SK-N-SH (cell line): Measurements from ENCODE around the gene GALNT17. TPM values are rescaled to one million over a fixed set of nuclear protein-coding genes. Genes with fewer than 3 reads are reported as not detected.

Experiments used
- CTCF ChIA-PET: fragments of 300-600, 350-600 bp; formaldehyde crosslinking; extraction: SDS; loops from one replicate; lab custom pipeline; 2021; lab: Yijun Ruan, JAX
- POLR2A ChIA-PET: fragments of 350-600 bp; sonication (Branson Sonifier 250); formaldehyde crosslinking; extraction: SDS; loops from one replicate; lab custom pipeline; 2020; ENCODE audit warnings: antibody characterized with exemption, inconsistent platforms; lab: Yijun Ruan, JAX
- DNase-seq: peaks from one replicate; pipeline ENCODE4 v3.0.0; 2012
- H2AFZ ChIP-seq: fragments of 200-600 bp; sonication (generic); 2 replicates; pipeline ENCODE4 v1.8.1; 2016; ENCODE audit warnings: antibody characterized with exemption, mild to moderate bottlenecking, low read depth
- H3F3A ChIP-seq: fragments of 200-600 bp; sonication (generic); replicated peaks from 2 replicates; pipeline ENCODE3; 2016; ENCODE audit warnings: antibody characterized with exemption, mild to moderate bottlenecking; ENCODE audit not compliant: insufficient read depth
- H3K27ac ChIP-seq, 2 experiments: fragments of 200-500 bp in 1 of 2; fragments of 200-600 bp in 1 of 2; sonication (Bioruptor generic) in 1 of 2; sonication (generic), shearing (Covaris generic) in 1 of 2; 2 replicates each; pipeline versions ENCODE4 v1.5.1 to v1.6.1; 2014 to 2016; ENCODE audit warnings: low read depth in 2 of 2, inconsistent platforms in 1 of 2, low read length in 1 of 2, mild to moderate bottlenecking in 1 of 2, mixed read lengths in 1 of 2
- H3K27me3 ChIP-seq: fragments of 200-600 bp; sonication (generic), shearing (Covaris generic); 2 replicates; pipeline ENCODE4 v1.6.1; 2016; ENCODE audit warnings: mixed run types; ENCODE audit not compliant: insufficient read depth
- H3K36me3 ChIP-seq, 2 experiments: fragments of 200-500 bp in 1 of 2; fragments of 200-600 bp in 1 of 2; sonication (Bioruptor generic) in 1 of 2; sonication (generic) in 1 of 2; replicated peaks in 1 of 2; 2 replicates each; pipeline versions ENCODE3 to v1.5.1; 2014 to 2016; ENCODE audit warnings: low read length in 1 of 2, mild to moderate bottlenecking in 1 of 2; ENCODE audit not compliant: insufficient read depth in 2 of 2, control insufficient read depth in 1 of 2
- H3K4me1 ChIP-seq, 2 experiments: fragments of 200-500 bp in 1 of 2; fragments of 200-600 bp in 1 of 2; sonication (Bioruptor generic) in 1 of 2; sonication (generic), shearing (Covaris generic) in 1 of 2; 2 replicates each; pipeline versions ENCODE4 v1.5.1 to v1.6.1; 2014 to 2016; ENCODE audit warnings: low read depth in 1 of 2, low read length in 1 of 2, mixed run types in 1 of 2; ENCODE audit not compliant: insufficient read depth in 2 of 2, control insufficient read depth in 1 of 2
- H3K4me2 ChIP-seq: fragments of 200-600 bp; sonication (generic), shearing (Covaris generic); 2 replicates; pipeline ENCODE4 v1.6.1; 2017; ENCODE audit warnings: mixed run types
- H3K4me3 ChIP-seq, 2 experiments: fragments of 200-500 bp in 1 of 2; fragments of 200-600 bp in 1 of 2; sonication (Bioruptor generic) in 1 of 2; sonication (generic), shearing (Covaris generic) in 1 of 2; 2 replicates each; pipeline versions ENCODE4 v1.5.1 to v1.8.1; 2014 to 2016; ENCODE audit warnings: low read depth in 2 of 2, inconsistent platforms in 1 of 2, low read length in 1 of 2, mild to moderate bottlenecking in 1 of 2, mixed read lengths in 1 of 2, moderate library complexity in 1 of 2
- H3K79me2 ChIP-seq: fragments of 200-600 bp; sonication (generic); 2 replicates; pipeline ENCODE4 v1.8.1; 2017; ENCODE audit warnings: mild to moderate bottlenecking; ENCODE audit not compliant: insufficient read depth
- H3K9ac ChIP-seq: fragments of 200-600 bp; sonication (generic); 2 replicates; pipeline ENCODE4 v1.6.1; 2017; ENCODE audit warnings: mixed run types
- H3K9me2 ChIP-seq: fragments of 200-600 bp; sonication (generic); 2 replicates; pipeline ENCODE4 v1.6.1; 2017; ENCODE audit warnings: mixed run types
- H3K9me3 ChIP-seq: fragments of 200-600 bp; sonication (generic); 2 replicates; pipeline ENCODE4 v1.6.1; 2017; ENCODE audit warnings: mixed run types, mild to moderate bottlenecking, moderate library complexity
- H4K20me1 ChIP-seq: fragments of 200-600 bp; sonication (generic); 2 replicates; pipeline ENCODE4 v1.6.1; 2017; ENCODE audit warnings: mild to moderate bottlenecking, mixed run types; ENCODE audit not compliant: insufficient read depth
- ELF1 ChIP-seq: IDR thresholded peaks from 2 replicates; pipeline ENCODE4 v1.4.0; 2012
- FOSL2 ChIP-seq: IDR thresholded peaks from 2 replicates; pipeline ENCODE4 v1.4.0; 2012; ENCODE audit warnings: low read depth, mild to moderate bottlenecking, moderate library complexity, borderline replicate concordance
- GATA2 ChIP-seq: sonication (generic); formaldehyde crosslinking; IDR thresholded peaks from 2 replicates; pipeline ENCODE4 v1.5.0; 2020; ENCODE audit warnings: mild to moderate bottlenecking, missing genetic modification reagents
- MAX ChIP-seq: IDR thresholded peaks from 2 replicates; pipeline ENCODE4 v1.4.0; 2012; ENCODE audit warnings: low read depth
- MXI1 ChIP-seq: IDR thresholded peaks from 2 replicates; pipeline ENCODE4 v1.6.1; 2012; ENCODE audit warnings: mild to moderate bottlenecking, low read depth, low read length, improper control_type of control experiment
- NFIC ChIP-seq: IDR thresholded peaks from 2 replicates; pipeline ENCODE4 v1.4.0; 2012; ENCODE audit warnings: borderline replicate concordance
- RAD21 ChIP-seq: IDR thresholded peaks from 2 replicates; pipeline ENCODE4 v1.6.1; 2012; ENCODE audit warnings: mild to moderate bottlenecking, low read length
- SIN3A ChIP-seq: IDR thresholded peaks from 2 replicates; pipeline ENCODE4 v1.6.1; 2012; ENCODE audit warnings: low read depth, mild to moderate bottlenecking, low read length, moderate library complexity, borderline replicate concordance
- TEAD4 ChIP-seq: IDR thresholded peaks from 2 replicates; pipeline ENCODE4 v1.4.0; 2012; ENCODE audit warnings: mild to moderate bottlenecking, borderline replicate concordance; ENCODE audit not compliant: insufficient read depth
- YY1 ChIP-seq: IDR thresholded peaks from 2 replicates; pipeline ENCODE4 v1.4.0; 2012; ENCODE audit warnings: low read depth, mild to moderate bottlenecking
- ZBTB33 ChIP-seq: IDR thresholded peaks from 2 replicates; pipeline ENCODE4 v1.4.0; 2012; ENCODE audit warnings: low read depth, borderline replicate concordance
- WGBS: methylation state at CpG from one replicate; pipeline ENCODE4 v1.1.6; 2017; ENCODE audit warnings: low lambda C conversion rate; 5-methylcytosine and 5-hydroxymethylcytosine counted together
- polyA plus RNA-seq, 3 experiments: library from polyadenylated mRNA; depleted of rRNA; stranded (reverse); fragments of >200 nt; gene quantifications; 2 replicates each; pipeline ENCODE4 v1.2.3, GENCODE V29; 2012

GALNT17 gene
- polyA plus RNA-seq, 1 of the 3 experiments (the other 2 are of a cell fraction), result not detected

GRCh38 chr7:71112436-71112835 lies 19.5 kb upstream of the GALNT17 start:
- no peak overlapping the region for H3K27ac ChIP-seq
- H3K4me1 ChIP-seq, result no peaks in the 10 kb centered on the region
- H3K36me3 ChIP-seq, result no peaks in the 10 kb centered on the region
- DNase-seq, result no peak
- no peak overlapping the region for H3K9ac ChIP-seq
- H4K20me1 ChIP-seq, result no peaks in the 10 kb centered on the region
- WGBS, result 1% methylated on average over 4 of the region's 4 CpGs
- H3K9me2 ChIP-seq, result no peaks in the 10 kb centered on the region
- H3K27me3 ChIP-seq, result no peaks in the 10 kb centered on the region; the same call in 1 of the 2 replicates
- CTCF ChIA-PET, result no interaction called here
- H3K9me3 ChIP-seq, result 0 out of 2 replicates have a peak, but pooled peaks cover 9% of the 10 kb centered on the region
- H3F3A ChIP-seq, result no peaks in the 10 kb centered on the region
- no peak overlapping the region for H3K4me2 ChIP-seq
- POLR2A ChIA-PET, result no interaction called here
- H3K4me3 ChIP-seq, result no peak overlapping the region
- H3K79me2 ChIP-seq, result no peaks in the 10 kb centered on the region
- H2AFZ ChIP-seq, result no peak overlapping the region
- no peak for TF ChIP-seq NFIC
- TF ChIP-seq YY1, result no peak
- TF ChIP-seq MXI1, result no peak

- Histone ChIP-seq H2AFZ (no peak overlapping the region), H3K9me3 (no peaks in the 10 kb centered on the region), H3K9ac (no peak overlapping the region), H3K27me3 (no peaks in the 10 kb centered on the region), H3K36me3 (no peaks in the 10 kb centered on the region), H3K27ac (no peak overlapping the region), H4K20me1 (no peaks in the 10 kb centered on the region), H3K79me2 (no peaks in the 10 kb centered on the region), H3K9me2 (no peaks in the 10 kb centered on the region), H3K4me1 (no peaks in the 10 kb centered on the region), H3F3A (no peaks in the 10 kb centered on the region), H3K4me3 (no peak overlapping the region), H3K4me2 (no peak overlapping the region)
- 22% methylated on average over 3 of the region's 3 CpGs for WGBS
- TF ChIP-seq GATA2 (CRISPR knock-in tag) (no peak), RAD21 (no peak), MXI1 (no peak), ZBTB33 (no peak), ELF1 (no peak), SIN3A (no peak), MAX (no peak), TEAD4 (no peak)
- CTCF ChIA-PET, result no interaction called here
- no peak for DNase-seq
- POLR2A ChIA-PET, result no interaction called here
These were observed 11.8 kb upstream of the GALNT17 start for GRCh38 chr7:71120096-71120495.

- POLR2A ChIA-PET, result no interaction called here
- H3K9me2 ChIP-seq, result no peaks in the 10 kb centered on the region
These were observed 2.8 kb upstream of the GALNT17 start for GRCh38 chr7:71129126-71129525.

More at GRCh38 chr7:71129126-71129525, 2.8 kb upstream of the GALNT17 start:
- DNase-seq, result no peak
- no peak for TF ChIP-seq FOSL2
- TF ChIP-seq MXI1, result no peak
- TF ChIP-seq, all 33 proteins: peak for 0
- H3K27ac ChIP-seq, result no peak overlapping the region
- no peak overlapping the region for H2AFZ ChIP-seq
- CTCF ChIA-PET, result interaction anchor here (0.7 kb wide), 1 partner anchor 31 kb away, joined by 3 read pairs; no protein-coding TSS in a partner anchor
- H3K4me1 ChIP-seq, result no peaks in the 10 kb centered on the region
- H4K20me1 ChIP-seq, result no peaks in the 10 kb centered on the region
- no peaks in the 10 kb centered on the region for H3K36me3 ChIP-seq
- H3K79me2 ChIP-seq, result no peaks in the 10 kb centered on the region
- H3K9ac ChIP-seq, result no peak overlapping the region
- no peaks in the 10 kb centered on the region; the same call in 1 of the 2 replicates for H3K9me3 ChIP-seq
- H3K4me2 ChIP-seq, result no peak overlapping the region
- no peaks in the 10 kb centered on the region for H3F3A ChIP-seq
- H3K4me3 ChIP-seq, result no peak overlapping the region
- 22% methylated on average over 3 of the region's 3 CpGs for WGBS
- H3K27me3 ChIP-seq, result no peaks in the 10 kb centered on the region
